Measurements from ENCODE around the gene SLC27A1. TPM values are rescaled to one million over a fixed set of nuclear protein-coding genes. Genes with fewer than 3 reads are reported as not detected.

Gene SLC27A1
- total and polyA plus RNA-seq, 9 of the 15 experiments (the other 6 are each of a cell fraction or from before 2014, with no cell fraction given), result 0.06 to 3.0 (median 1.1) TPM

GRCh38 chr19:17424743-17425365 lies 45.5 kb upstream of the SLC27A1 start (continued):
- TF ChIP-seq ZBTB40 (IDR thresholded peaks at IDR 0.05), result no peak
- TF ChIP-seq ZBTB40 (CRISPR knock-in tag; IDR thresholded peaks at IDR 0.05), result no peak
- no peak for TF ChIP-seq MCM5 (IDR thresholded peaks at IDR 0.05; ENCODE audit: low read depth)
- no peak for TF ChIP-seq KLF6 (CRISPR knock-in tag; IDR thresholded peaks at IDR 0.05; ENCODE audit: borderline replicate concordance)
- no peak for TF ChIP-seq HMGN3 (IDR thresholded peaks at IDR 0.05; ENCODE audit: borderline replicate concordance, extremely low read depth, insufficient read length, low read depth, low read length)
- TF ChIP-seq POLR3A (IDR thresholded peaks at IDR 0.05; ENCODE audit: borderline replicate concordance, extremely low read depth, insufficient read depth, insufficient read length), result no peak
